T-cell (primary cell): ENCODE results near the gene RBM20. TPM values are rescaled to one million over a fixed set of nuclear protein-coding genes. Genes with fewer than 3 reads are reported as not detected.

Experiments
- ATAC-seq, 4 experiments: fragments of 200-7000 bp in 3 of 4; fragments of 150-1000 bp in 1 of 4; cut with Tn5 transposase; replicated peaks in 1 of 4; 1 replicate in 3 of 4; 2 replicates in 1 of 4; pipeline ENCODE4 v1.10.0; 2021; ENCODE audit warnings: moderate library complexity in 3 of 4, mild to moderate bottlenecking in 2 of 4, moderate number of reproducible peaks in 1 of 4
- CTCF ChIA-PET, 2 donors: fragments of 300-600 bp; sonication (Branson Sonifier 250); formaldehyde crosslinking; loops; one replicate each; lab custom pipeline; 2022; ENCODE audit warnings: antibody characterized with exemption in 2 of 2; lab: Charles Lee
- POLR2A ChIA-PET, 2 donors: fragments of 300-600 bp; sonication (Branson Sonifier 250); formaldehyde crosslinking; loops; one replicate each; lab custom pipeline; 2022; ENCODE audit warnings: antibody characterized with exemption in 2 of 2; lab: Charles Lee
- DNase-seq, 35 experiments: peaks; one replicate each; pipeline versions ENCODE4 v3.0.0 to v3.0.0-alpha.2; 2013 to 2023
- H3K27ac ChIP-seq: one replicate; pipeline ENCODE4 v1.5.1; 2013; ENCODE audit warnings: low read length
- H3K27me3 ChIP-seq, 2 experiments: replicated peaks in 1 of 2; 1 replicate in 1 of 2; 2 replicates in 1 of 2; pipeline versions ENCODE4 v1.6.1 to v1.7.0; 2013; ENCODE audit warnings: low read length in 1 of 2, mixed read lengths in 1 of 2; ENCODE audit not compliant: control insufficient read depth in 2 of 2, insufficient read depth in 2 of 2; ENCODE audit errors: extremely low read depth in 1 of 2
- H3K36me3 ChIP-seq, 2 donors: 1 replicate in 1 of 2; 2 replicates in 1 of 2; pipeline versions ENCODE4 v1.6.1 to v1.7.0; 2013; ENCODE audit warnings: low read length in 1 of 2; ENCODE audit not compliant: control insufficient read depth in 2 of 2, insufficient read depth in 1 of 2; ENCODE audit errors: extremely low read depth in 1 of 2
- H3K4me1 ChIP-seq, 2 experiments: 1 replicate in 1 of 2; 2 replicates in 1 of 2; pipeline versions ENCODE4 v1.6.1 to v1.7.0; 2013; ENCODE audit warnings: low read length in 2 of 2, mixed read lengths in 1 of 2; ENCODE audit not compliant: insufficient read depth in 2 of 2, control insufficient read depth in 1 of 2; ENCODE audit errors: extremely low read depth in 1 of 2
- H3K4me3 ChIP-seq, 2 donors: 1 replicate in 1 of 2; 2 replicates in 1 of 2; pipeline versions ENCODE4 v1.5.1 to v1.7.0; 2013; ENCODE audit warnings: mild to moderate bottlenecking in 2 of 2, low read length in 1 of 2, moderate library complexity in 1 of 2; ENCODE audit not compliant: control insufficient read depth in 1 of 2; ENCODE audit errors: extremely low read depth in 1 of 2
- H3K9me3 ChIP-seq: 2 replicates; pipeline ENCODE4 v1.7.0; 2013
- H3K27ac Mint-ChIP-seq, 2 donors: one replicate each; pipeline ENCODE4 v1.8.0; 2020 to 2021; ENCODE audit warnings: mild to moderate bottlenecking in 2 of 2, mixed read lengths in 2 of 2
- H3K27me3 Mint-ChIP-seq, 2 donors: one replicate each; pipeline ENCODE4 v1.8.0; 2021 to 2022; ENCODE audit warnings: mixed read lengths in 2 of 2
- H3K36me3 Mint-ChIP-seq: one replicate; pipeline ENCODE4 v1.8.0; 2021; ENCODE audit warnings: mixed read lengths
- H3K4me1 Mint-ChIP-seq, 3 donors: one replicate each; pipeline ENCODE4 v1.8.0; 2020 to 2022; ENCODE audit warnings: mixed read lengths in 3 of 3, mild to moderate bottlenecking in 1 of 3
- H3K4me3 Mint-ChIP-seq, 3 donors: one replicate each; pipeline ENCODE4 v1.8.0; 2020 to 2022; ENCODE audit warnings: mild to moderate bottlenecking in 3 of 3, mixed read lengths in 3 of 3, moderate library complexity in 3 of 3
- H3K9me3 Mint-ChIP-seq, 3 donors: one replicate each; pipeline ENCODE4 v1.8.0; 2020 to 2022; ENCODE audit warnings: mixed read lengths in 3 of 3
- WGBS: methylation state at CpG from one replicate; pipeline ENCODE4 v1.1.5; 2013; ENCODE audit warnings: missing lambda C conversion rate; ENCODE audit not compliant: insufficient coverage; 5-methylcytosine and 5-hydroxymethylcytosine counted together
- total RNA-seq, 35 experiments: library from RNA in 6 of 35; stranded (reverse) in 6 of 35; fragments of 120-200 nt in 1 of 35; gene quantifications; one replicate each; pipeline versions ENCODE4 v1.2.1 to v1.2.4 and lab custom pipeline; 2013 to 2026

Gene RBM20
- total RNA-seq, 5 donors from 2014 or later (not counting 1 experiment from before 2014, with no cell fraction given): 0.09 to 3.0 (median 0.33) TPM

DNA sequence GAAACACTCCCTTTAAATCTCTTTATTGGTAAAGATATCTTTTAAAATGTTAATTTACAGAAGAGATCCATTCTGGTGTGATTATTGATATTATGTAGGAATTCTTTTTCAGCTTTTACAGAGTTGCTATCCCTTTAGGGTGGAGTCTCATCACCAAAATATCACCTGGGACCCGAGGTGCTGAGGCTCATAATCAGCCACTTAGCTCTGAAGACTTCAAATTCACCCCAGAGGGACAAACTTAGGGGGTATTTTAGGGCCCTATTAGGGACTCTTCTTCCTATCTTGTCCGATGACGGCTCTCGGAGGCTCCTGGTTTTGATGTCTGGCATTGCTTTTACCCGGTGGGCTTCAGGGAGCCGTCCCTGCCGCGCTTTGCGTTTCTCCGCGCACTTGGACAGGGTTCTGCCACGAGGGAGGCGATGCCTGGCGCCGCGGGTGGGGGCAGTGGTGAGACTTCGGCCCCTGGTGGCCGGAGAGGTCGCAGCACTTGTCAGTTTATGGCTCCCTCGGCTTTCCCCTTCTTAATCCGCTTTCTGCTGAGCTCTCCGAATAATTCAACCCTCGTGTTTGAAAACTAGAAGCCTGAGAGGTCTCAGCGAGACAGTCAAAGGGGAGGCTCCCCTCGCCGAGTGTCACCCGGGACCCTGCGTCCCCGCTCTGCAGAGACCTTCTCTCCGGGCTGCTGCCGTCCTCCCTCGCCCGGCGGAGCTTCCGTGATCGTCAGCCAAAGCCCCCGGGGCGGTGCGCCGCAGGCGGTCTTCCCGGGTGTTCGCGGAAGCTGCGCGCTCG is 27.8 kb downstream of the RBM20 start:
- DNase-seq: peak; percentile 15 to 73 (median 58)
- Mint-ChIP-seq H3K36me3 (no peaks in the 10 kb centered on the region), H3K27me3 (peaks cover 0 to 15% of the 10 kb centered on the region in 2 donors), H3K4me1 (peaks cover 2 to 9% (median 6%) of the 10 kb centered on the region in 3 donors), H3K27ac (peak overlapping the region in 1 of 2 donors; percentile 89), H3K9me3 (no peaks in the 10 kb centered on the region), H3K4me3 (peak overlapping the region; percentile 85 to 90 (median 86))
- H3K36me3 ChIP-seq: no peaks in the 10 kb centered on the region
- peak; percentile 89 to 94 (median 94) for ATAC-seq
- H3K9me3 ChIP-seq: no peaks in the 10 kb centered on the region
- POLR2A ChIA-PET: interaction anchor here in 1 of 2 donors (0.6 kb wide), 1 partner anchor 78 kb away, joined by 3 read pairs; no protein-coding TSS in a partner anchor
- H3K27me3 ChIP-seq: peaks cover 0 to 2% of the 10 kb centered on the region in 2 experiments
- H3K27ac ChIP-seq: peak overlapping the region; percentile 60
- under 1% methylated on average over 46 of the region's 47 CpGs for WGBS
- H3K4me1 ChIP-seq: peaks cover 0 to 5% of the 10 kb centered on the region in 2 experiments
- peak overlapping the region; percentile 60 to 90 for H3K4me3 ChIP-seq
- CTCF ChIA-PET: interaction anchor here (0.5 to 1.6 kb wide), 16 partner anchors 8 to 1802 kb away, joined by 3 to 8 read pairs (median 3); partner anchors contain the start of gene SMNDC1 (in 1 of the 2)

DNA sequence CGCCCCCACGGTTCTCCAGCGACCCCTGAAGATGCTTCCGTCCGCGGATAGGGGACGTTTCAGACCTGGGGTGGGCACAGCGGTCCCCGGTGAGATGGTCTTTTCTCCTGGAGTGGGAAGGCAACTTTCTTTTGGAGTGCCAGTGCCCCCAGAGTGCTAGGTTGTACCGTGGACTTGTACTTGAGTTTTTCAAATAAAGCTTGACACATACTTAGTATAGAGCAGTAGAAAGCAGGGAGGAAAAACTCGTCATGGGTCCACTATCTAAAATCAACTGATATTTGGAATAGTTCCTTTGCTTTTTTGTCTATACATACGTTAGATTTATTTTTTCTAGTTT is 28.4 kb downstream of the RBM20 start:
- DNase-seq (no peak), ATAC-seq (peak; percentile 46 to 63 (median 48))
- H3K4me3 ChIP-seq: peak overlapping the region; percentile 60 to 90
- 2% methylated on average over 9 of the region's 12 CpGs for WGBS
- Mint-ChIP-seq H3K36me3 (no peaks in the 10 kb centered on the region), H3K27me3 (peaks cover 0 to 9% of the 10 kb centered on the region in 2 donors), H3K4me3 (peak overlapping the region; percentile 85 to 90 (median 86)), H3K4me1 (peaks cover 2 to 9% (median 6%) of the 10 kb centered on the region in 3 donors), H3K9me3 (no peaks in the 10 kb centered on the region), H3K27ac (peak overlapping the region; percentile 31 to 89)
- H3K27ac ChIP-seq: peak overlapping the region; percentile 60
- H3K36me3 ChIP-seq: no peaks in the 10 kb centered on the region
- ChIA-PET CTCF (interaction anchor here (0.6 to 1.6 kb wide), 12 partner anchors 9 to 368 kb away, joined by 3 to 8 read pairs (median 3); partner anchors contain the start of gene SMNDC1 (in 1 of the 2)), POLR2A (no interaction called here)
- no peaks in the 10 kb centered on the region for H3K9me3 ChIP-seq
- H3K27me3 ChIP-seq: peaks cover 0 to 2% of the 10 kb centered on the region in 2 experiments
- H3K4me1 ChIP-seq: peaks cover 0 to 5% of the 10 kb centered on the region in 2 experiments

DNA sequence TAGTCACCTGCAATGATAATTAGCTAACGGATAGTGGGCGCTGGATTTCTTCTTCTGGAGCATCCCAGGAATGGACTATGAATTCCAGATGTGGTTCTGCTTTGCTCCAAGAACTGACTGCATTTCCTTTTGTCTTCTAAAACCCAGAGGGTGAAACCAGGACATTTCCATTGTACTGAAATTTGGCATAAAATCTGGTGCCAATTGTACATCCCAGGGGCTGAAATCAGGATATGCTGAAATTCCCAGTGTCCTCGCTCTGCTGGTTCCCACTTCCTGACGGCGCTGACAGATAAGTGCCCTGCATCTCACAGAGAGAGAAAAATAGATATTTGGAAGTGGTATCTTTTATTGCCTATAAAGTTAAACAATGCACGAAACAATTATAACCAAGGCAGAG is 31.9 kb downstream of the RBM20 start:
- Mint-ChIP-seq H3K27ac (no peak overlapping the region), H3K4me3 (no peak overlapping the region)

DNA sequence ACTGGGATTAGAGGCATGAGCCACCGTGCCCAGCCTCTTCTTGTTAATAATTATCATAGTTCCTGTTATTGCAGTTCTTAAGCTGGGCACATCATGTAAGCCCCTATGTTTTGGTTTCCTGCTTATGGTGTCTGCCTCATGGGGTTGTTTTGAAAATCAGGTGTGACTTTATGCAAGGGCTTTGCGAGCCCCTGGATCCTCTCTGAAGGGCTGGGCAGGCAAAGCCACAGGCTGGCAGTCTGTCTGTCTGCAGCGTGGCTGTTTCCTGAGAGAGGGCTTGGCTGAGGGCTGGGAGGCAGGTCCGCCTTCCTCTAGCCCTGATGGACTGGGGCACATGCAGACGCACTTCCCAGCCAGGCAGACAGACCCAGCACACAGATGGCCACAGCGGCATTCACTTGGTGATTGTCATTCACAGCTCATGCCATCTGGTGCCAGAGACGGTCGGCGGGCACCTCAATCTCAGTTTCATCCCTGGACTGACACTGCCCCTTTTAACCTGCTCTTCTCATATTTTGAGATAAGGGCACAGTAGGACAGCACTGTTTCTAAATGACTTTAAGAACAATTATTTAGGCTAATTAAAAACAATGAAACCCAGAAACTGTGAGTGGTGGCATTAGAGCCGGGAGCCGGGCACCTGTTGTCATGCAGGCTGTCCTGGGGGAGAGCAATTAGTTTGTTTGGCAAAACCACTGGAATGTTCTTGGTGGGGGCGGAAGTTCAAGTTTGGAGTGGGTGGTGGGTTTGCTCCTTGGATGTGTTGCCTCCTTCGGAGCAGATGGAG is 35.5 kb downstream of the RBM20 start:
- ChIA-PET POLR2A (interaction anchor here in 1 of 2 donors (0.6 kb wide), 1 partner anchor 37 kb away, joined by 4 read pairs; no protein-coding TSS in a partner anchor), CTCF (interaction anchor here in 1 of 2 donors (1.0 kb wide), 2 partner anchors 8 to 920 kb away, joined by 3 read pairs; no protein-coding TSS in a partner anchor)
- Histone ChIP-seq H3K4me3 (no peak overlapping the region), H3K36me3 (no peaks in the 10 kb centered on the region), H3K27me3 (peaks cover 0 to 6% of the 10 kb centered on the region in 2 experiments), H3K9me3 (no peaks in the 10 kb centered on the region), H3K27ac (no peak overlapping the region), H3K4me1 (no peaks in the 10 kb centered on the region)
- H3K4me1 Mint-ChIP-seq: peaks cover 0 to 7% (median 3%) of the 10 kb centered on the region in 3 donors
- ATAC-seq (no peak), DNase-seq (no peak)
- H3K27ac Mint-ChIP-seq: no peak overlapping the region
- H3K9me3 Mint-ChIP-seq: no peaks in the 10 kb centered on the region
- 75% methylated on average over 10 of the region's 13 CpGs for WGBS
- no peaks in the 10 kb centered on the region for H3K36me3 Mint-ChIP-seq
- H3K27me3 Mint-ChIP-seq: peaks cover 0 to 5% of the 10 kb centered on the region in 2 donors
- H3K4me3 Mint-ChIP-seq: no peak overlapping the region

More for the DNA sequence above, 31.9 kb downstream of the RBM20 start:
- Histone ChIP-seq H3K27ac (no peak overlapping the region), H3K9me3 (no peaks in the 10 kb centered on the region), H3K4me3 (no peak overlapping the region), H3K27me3 (peaks cover 0 to 5% of the 10 kb centered on the region in 2 experiments), H3K4me1 (peaks cover 0 to 5% of the 10 kb centered on the region in 2 experiments), H3K36me3 (no peaks in the 10 kb centered on the region)
- POLR2A ChIA-PET: no interaction called here
- peaks cover 2 to 15% (median 8%) of the 10 kb centered on the region in 3 donors for H3K4me1 Mint-ChIP-seq
- H3K9me3 Mint-ChIP-seq: no peaks in the 10 kb centered on the region
- CTCF ChIA-PET: no interaction called here
- DNase-seq (no peak), ATAC-seq (no peak)
- H3K36me3 Mint-ChIP-seq: no peaks in the 10 kb centered on the region
- 53% methylated on average over 3 of the region's 6 CpGs for WGBS
- peaks cover 0 to 5% of the 10 kb centered on the region in 2 donors for H3K27me3 Mint-ChIP-seq

- no peak overlapping the region for H3K27ac Mint-ChIP-seq
- peaks cover 0 to 9% of the 10 kb centered on the region in 2 experiments for H3K27me3 ChIP-seq
- DNase-seq (no peak), ATAC-seq (no peak)
- CTCF ChIA-PET: interaction anchor here in 1 of 2 donors (0.6 to 1.0 kb wide), 2 partner anchors 9 to 153 kb away, joined by 3 read pairs; no protein-coding TSS in a partner anchor
- H3K4me3 Mint-ChIP-seq: no peak overlapping the region
- H3K9me3 Mint-ChIP-seq: no peaks in the 10 kb centered on the region
- H3K36me3 ChIP-seq: no peaks in the 10 kb centered on the region
- POLR2A ChIA-PET: no interaction called here
- no peaks in the 10 kb centered on the region for H3K4me1 ChIP-seq
- 69% methylated on average over 9 of the region's 18 CpGs for WGBS
- H3K4me1 Mint-ChIP-seq: peaks cover 0 to 7% (median 3%) of the 10 kb centered on the region in 3 donors
- no peak overlapping the region for H3K27ac ChIP-seq
- no peaks in the 10 kb centered on the region for H3K36me3 Mint-ChIP-seq
- peaks cover 5 to 9% of the 10 kb centered on the region in 2 donors for H3K27me3 Mint-ChIP-seq
- H3K4me3 ChIP-seq: no peak overlapping the region
- H3K9me3 ChIP-seq: no peaks in the 10 kb centered on the region
These were observed 36.3 kb downstream of the RBM20 start for GRCh38 chr10:110680273-110681020.
